Psoas muscle (tissue), 8 donors: ENCODE measurements around the gene CHCHD10. TPM values are rescaled to one million over a fixed set of nuclear protein-coding genes. Genes with fewer than 3 reads are reported as not detected.

Experiments used
- ATAC-seq, 4 donors: fragments of 200-7000 bp; cut with Tn5 transposase; one replicate each; pipeline ENCODE4 v1.9.1; 2020; ENCODE audit warnings: moderate library complexity in 3 of 4, mild to moderate bottlenecking in 2 of 4
- DNase-seq, 2 donors: peaks; one replicate each; pipeline ENCODE4 v3.0.0-alpha.2; 2020
- H3K27ac ChIP-seq: fragments of 200-600 bp; one replicate; pipeline ENCODE4 v1.8.0; 2022
- H3K27me3 ChIP-seq, 3 donors: fragments of 200-600 bp in 1 of 3; one replicate each; pipeline versions ENCODE4 v1.6.1 to v1.8.0; 2013 to 2022; ENCODE audit warnings: low read length in 2 of 3, mild to moderate bottlenecking in 2 of 3, moderate library complexity in 1 of 3; ENCODE audit not compliant: insufficient read depth in 3 of 3
- H3K36me3 ChIP-seq, 2 donors: fragments of 200-600 bp in 1 of 2; one replicate each; pipeline versions ENCODE4 v1.6.1 to v1.8.0; 2013 to 2022; ENCODE audit warnings: low read depth in 1 of 2, mild to moderate bottlenecking in 1 of 2, moderate library complexity in 1 of 2; ENCODE audit not compliant: insufficient read depth in 1 of 2
- H3K4me1 ChIP-seq: fragments of 200-600 bp; one replicate; pipeline ENCODE4 v1.8.0; 2022
- H3K4me3 ChIP-seq: fragments of 200-600 bp; one replicate; pipeline ENCODE4 v1.8.0; 2022; ENCODE audit warnings: mild to moderate bottlenecking
- H3K9me3 ChIP-seq: fragments of 200-600 bp; one replicate; pipeline ENCODE4 v1.8.0; 2022
- CTCF ChIP-seq: fragments of 200-600 bp; IDR thresholded peaks from one replicate; pipeline ENCODE4 v1.8.0; 2022; ENCODE audit warnings: antibody characterized with exemption
- WGBS, 3 donors: extraction: QIAGEN DNeasy Blood & Tissue Kit; methylation state at CpG; one replicate each; pipeline versions ENCODE4 v1.1.6 to v1.1.7; 2013; 5-methylcytosine and 5-hydroxymethylcytosine counted together
- intact Hi-C, 2 donors: fragments of 100-400 bp; cut with DNase I; formaldehyde crosslinking; loops; one replicate each; pipeline versions ENCODE4 v1.11.0 to v1.14.2; 2022
- polyA plus RNA-seq, 3 donors: library from polyadenylated mRNA; stranded (reverse); fragments of 200-250 nt; gene quantifications; one replicate each; pipeline ENCODE4 v1.2.3, GENCODE V29; 2013
- total RNA-seq, 4 donors: library from RNA; stranded (reverse); fragmentation: NEBNext Ultra II Directional in 2 of 4; extraction: Animal tissue kit (Norgen Biotek cat#: 25700) in 2 of 4; gene quantifications; one replicate each; pipeline versions ENCODE4 v1.2.1 to v1.2.4, GENCODE V29; 2021 to 2023
- donor health status: healthy with polysubstance abuse.
- donor health status: DM: no; HTN: no; CAD: no; lungs with moderate emphysema.
- donor health status: Bipolar disorder and iron deficiency.
- donor health status: healthy.
- donor health status: DM: yes; HTN: yes; CAD: no.
- donor health status: DM: no; HTN: no; CAD: no.
- donor health status: DM: no; HTN: no; CAD: no.
- donor health status: DM: yes; HTN: yes; CAD: no.

CHCHD10 gene
- total and polyA plus RNA-seq, 7 donors, result 460 to 1,066 (median 752) TPM

GRCh38 chr22:23789121-23789520, 21.3 kb upstream of the CHCHD10 start:
- no peak for TF ChIP-seq CTCF
- ATAC-seq (no peak), DNase-seq (no peak)
- peaks cover 0 to 28% of the 10 kb centered on the region in 2 donors for H3K36me3 ChIP-seq
- H3K9me3 ChIP-seq, result no peaks in the 10 kb centered on the region
- H3K27ac ChIP-seq, result peak overlapping the region; percentile 2
- WGBS, 3 donors, result 53 to 71% (median 58%) methylated on average over 4 of the region's 4 CpGs
- H3K4me1 ChIP-seq, result peaks cover 32% of the 10 kb centered on the region
- no peak overlapping the region for H3K4me3 ChIP-seq
- intact Hi-C loops, result loop anchor here (5.0 kb wide), 3 partner anchors 33 to 58 kb away; no protein-coding TSS in a partner anchor
- no peaks in the 10 kb centered on the region for H3K27me3 ChIP-seq

- intact Hi-C loops, result loop anchor here (5.0 kb wide), 3 partner anchors 34 to 59 kb away; no protein-coding TSS in a partner anchor
- H3K27me3 ChIP-seq, result no peaks in the 10 kb centered on the region
- H3K9me3 ChIP-seq, result no peaks in the 10 kb centered on the region
- DNase-seq, result no peak
- peaks cover 32% of the 10 kb centered on the region for H3K4me1 ChIP-seq
- ATAC-seq, result no peak
- TF ChIP-seq CTCF, result no peak
- H3K27ac ChIP-seq, result peak overlapping the region; percentile 99
- H3K36me3 ChIP-seq, result peaks cover 0 to 16% of the 10 kb centered on the region in 2 donors
- peak overlapping the region; percentile 92 for H3K4me3 ChIP-seq
- WGBS, 3 donors, result 42 to 63% (median 48%) methylated on average over 3 of the region's 3 CpGs
These were observed 20.1 kb upstream of the CHCHD10 start for GRCh38 chr22:23787910-23788309.

- Histone ChIP-seq H3K4me1 (peaks cover 32% of the 10 kb centered on the region), H3K27ac (peak overlapping the region; percentile 99), H3K27me3 (no peaks in the 10 kb centered on the region), H3K9me3 (no peaks in the 10 kb centered on the region), H3K4me3 (peak overlapping the region; percentile 92), H3K36me3 (peaks cover 0 to 13% of the 10 kb centered on the region in 2 donors)
- intact Hi-C loops, result loop anchor here (5.0 kb wide), 3 partner anchors 35 to 60 kb away; no protein-coding TSS in a partner anchor
- ATAC-seq, result no peak
- no peak for DNase-seq
- WGBS, 3 donors, result 0 to 1% (median 0%) methylated on average over 5 of the region's 5 CpGs
- TF ChIP-seq CTCF, result no peak
These were observed 19.8 kb upstream of the CHCHD10 start for GRCh38 chr22:23787600-23787896.

- DNase-seq (peak; percentile 94 to 96), ATAC-seq (peak; percentile 90 to 92 (median 92))
- 0 to 1% (median 0%) methylated on average over 73 to 97 of the region's 97 CpGs for WGBS, 3 donors
- Histone ChIP-seq H3K27ac (peak within 1 kb of the TSS; percentile 99), H3K4me1 (peaks cover 32% of the 10 kb centered on the region), H3K27me3 (no peaks in the 10 kb centered on the region), H3K36me3 (peaks cover 0 to 7% of the 10 kb centered on the region in 2 donors), H3K4me3 (peak within 1 kb of the TSS; percentile 92), H3K9me3 (no peaks in the 10 kb centered on the region)
- TF ChIP-seq CTCF, result no peak
- intact Hi-C loops, result loop anchor here (5.0 kb wide), 3 partner anchors 35 to 60 kb away; no protein-coding TSS in a partner anchor
These were observed 19.2 kb upstream of the CHCHD10 start, which contains the start of gene SMARCB1 for GRCh38 chr22:23786752-23787599. Gene SMARCB1, plus strand, starts transcription at chr22:23786966. Its CDS starts 204 bp downstream, at chr22:23787170.
